NCI-H82 treated with DMSO at 0.1 percent for 48 hours (cell line): ENCODE data around the gene PSMD8.

Experiments used
- DNase-seq: peaks from one replicate; lab custom pipeline; 2025; ENCODE audit not compliant: unreplicated experiment; lab: John Stamatoyannopoulos, UW

PSMD8 gene

GRCh38 chr19:38386971-38387549 is 12.7 kb downstream of the PSMD8 start:
- no peak for DNase-seq

GRCh38 chr19:38387550-38388348 is 13.4 kb downstream of the PSMD8 start, which contains the start of gene GGN:
Gene GGN, minus strand, starts transcription at chr19:38388034. Its CDS starts 773 bp downstream, at chr19:38387261.
- peak; percentile 83 for DNase-seq

- DNase-seq: no peak
These were observed 14.2 kb downstream of the PSMD8 start, which contains the start of gene SPRED3 for GRCh38 chr19:38388349-38389100. Gene SPRED3, plus strand, starts transcription at chr19:38388697. Its CDS starts 1,606 bp downstream, at chr19:38390303.

- no peak for DNase-seq
These were observed 14.9 kb downstream of the PSMD8 start for GRCh38 chr19:38389101-38389925.

- no peak for DNase-seq
These were observed 15.9 kb downstream of the PSMD8 start for GRCh38 chr19:38389957-38390924.

GRCh38 chr19:38391911-38392464 is 17.6 kb downstream of the PSMD8 start:
- DNase-seq: no peak

GRCh38 chr19:38392707-38393308 is 18.4 kb downstream of the PSMD8 start:
- no peak for DNase-seq

- peak; percentile 56 for DNase-seq
These were observed 20.1 kb downstream of the PSMD8 start for GRCh38 chr19:38394488-38394887.

GRCh38 chr19:38395381-38396114 is 21.2 kb downstream of the PSMD8 start:
- no peak for DNase-seq

GRCh38 chr19:38399081-38399480 is 24.7 kb downstream of the PSMD8 start:
- no peak for DNase-seq

- no peak for DNase-seq
These were observed 25.2 kb downstream of the PSMD8 start for GRCh38 chr19:38399537-38399936.

GRCh38 chr19:38400361-38400760 is 26.0 kb downstream of the PSMD8 start:
- DNase-seq: no peak

- DNase-seq: no peak
These were observed 26.8 kb downstream of the PSMD8 start for GRCh38 chr19:38401148-38401547.

GRCh38 chr19:38402623-38402966 is 28.2 kb downstream of the PSMD8 start:
- no peak for DNase-seq

- DNase-seq: peak; percentile 93
These were observed 28.8 kb downstream of the PSMD8 start, which contains the start of gene FAM98C for GRCh38 chr19:38402967-38403674. Gene FAM98C, plus strand, starts transcription at chr19:38403093. Its CDS starts 61 bp downstream, at chr19:38403154.

GRCh38 chr19:38404858-38405257 is 30.5 kb downstream of the PSMD8 start:
- DNase-seq: no peak

GRCh38 chr19:38405276-38405675 is 30.9 kb downstream of the PSMD8 start:
- DNase-seq: no peak
